Measurements from ENCODE around the gene SMOC2.

GRCh38 chr6:168599769-168600330 lies 158.9 kb downstream of the SMOC2 start:
- TF ChIP-seq GATA2 (IDR thresholded peaks at IDR 0.05; ENCODE audit: low read depth, low read length), result no peak
- no peak for TF ChIP-seq GATA3 (IDR thresholded peaks at IDR 0.05; ENCODE audit: low read depth, low read length)

Data from SH-SY5Y (cell line).